GM21528 (cell line): ENCODE measurements around the gene PCP2.

Experiments
- ATAC-seq: cut with Tn5 transposase; IDR thresholded peaks from one replicate; pipeline ENCODE4 v1.9.1; 2021; ENCODE audit warnings: mild to moderate bottlenecking, moderate library complexity; ENCODE audit not compliant: unreplicated experiment, low FRiP score

The PCP2 gene

DNA sequence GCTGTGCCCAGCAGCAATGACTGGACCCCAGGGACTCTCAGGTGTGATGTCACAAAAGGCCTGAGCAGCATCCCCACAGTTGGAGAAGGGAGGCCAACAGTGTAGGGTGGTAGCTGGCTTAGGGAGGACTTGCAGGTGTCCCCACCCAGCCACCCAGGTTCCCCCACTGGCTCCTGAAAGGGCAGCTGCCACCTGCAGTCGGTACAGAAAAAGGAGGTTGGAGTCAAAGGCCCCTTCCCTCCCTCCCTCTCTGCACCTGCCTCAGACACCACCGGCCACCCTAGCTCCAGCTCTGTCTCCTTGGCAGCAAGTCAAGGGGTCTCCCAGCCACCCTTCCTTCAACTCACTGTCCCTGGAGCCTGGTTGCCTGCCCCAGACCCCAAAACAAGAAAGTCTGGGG, at the start of gene PCP2:
Gene PCP2 (minus strand): TSS at position 22 of the 400 bp plus-strand sequence. CDS start 262 bp downstream, outside the sequence.
- ATAC-seq = no peak

DNA sequence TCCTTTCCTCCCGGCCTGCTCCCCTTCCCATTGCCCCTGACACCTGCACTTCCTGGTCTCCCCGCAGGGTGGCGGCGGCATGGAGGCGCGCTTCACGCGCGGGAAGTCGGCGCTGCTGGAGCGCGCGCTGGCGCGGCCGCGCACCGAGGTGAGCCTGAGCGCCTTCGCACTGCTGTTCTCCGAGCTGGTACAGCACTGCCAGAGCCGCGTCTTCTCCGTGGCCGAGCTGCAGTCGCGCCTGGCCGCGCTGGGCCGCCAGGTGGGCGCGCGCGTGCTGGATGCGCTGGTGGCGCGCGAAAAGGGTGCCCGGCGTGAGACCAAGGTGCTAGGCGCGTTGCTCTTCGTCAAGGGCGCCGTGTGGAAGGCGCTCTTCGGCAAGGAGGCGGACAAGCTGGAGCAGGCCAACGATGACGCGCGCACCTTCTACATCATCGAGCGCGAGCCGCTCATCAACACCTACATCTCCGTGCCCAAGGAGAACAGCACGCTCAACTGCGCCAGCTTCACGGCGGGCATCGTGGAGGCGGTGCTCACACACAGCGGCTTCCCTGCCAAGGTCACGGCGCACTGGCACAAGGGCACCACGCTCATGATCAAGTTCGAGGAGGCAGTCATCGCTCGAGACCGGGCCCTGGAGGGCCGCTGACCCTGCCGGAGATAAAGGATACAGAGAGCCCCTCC, 48.8 kb upstream of the PCP2 start:
- no peak for ATAC-seq

DNA sequence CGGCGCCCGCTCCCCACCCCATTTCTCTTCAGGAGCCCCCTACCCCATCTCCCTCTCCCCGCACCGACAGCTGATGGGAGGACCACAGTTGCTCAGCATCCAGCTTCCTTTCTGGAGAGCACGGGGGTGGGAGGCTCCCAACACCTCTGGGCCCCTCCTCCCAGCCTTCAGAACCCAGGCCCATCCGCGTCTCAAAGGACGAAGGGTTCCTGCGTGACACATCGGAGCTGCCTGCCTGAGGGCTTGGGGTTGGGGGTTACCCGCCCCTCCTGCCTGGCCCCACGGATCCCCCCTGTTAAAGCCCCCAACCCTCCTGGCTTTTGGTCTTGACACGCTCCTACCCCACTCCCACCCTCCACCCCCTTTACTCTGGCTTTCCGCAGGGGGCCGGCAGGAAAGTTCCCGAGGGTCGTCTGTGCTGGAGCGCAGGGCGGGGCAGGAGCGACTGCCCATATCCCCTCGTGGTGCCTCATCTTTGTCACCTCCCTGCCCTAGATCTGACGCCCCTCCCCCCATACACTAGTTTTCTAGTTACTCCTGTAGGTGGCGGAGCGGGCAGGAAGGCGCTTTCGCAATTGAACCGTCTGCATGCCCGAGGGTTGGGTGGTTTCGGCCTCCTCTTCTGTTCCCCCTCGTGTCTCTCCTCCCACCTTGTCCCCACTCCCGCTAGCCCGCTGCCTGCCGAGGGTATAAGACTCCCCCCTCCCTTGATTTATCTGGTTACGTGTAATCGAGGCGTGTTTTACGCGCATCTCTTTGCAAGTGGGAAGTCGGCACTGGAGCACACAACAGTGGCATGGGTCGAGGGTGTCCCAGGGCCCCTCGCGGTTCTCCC, 48.0 kb upstream of the PCP2 start:
- no peak for ATAC-seq

DNA sequence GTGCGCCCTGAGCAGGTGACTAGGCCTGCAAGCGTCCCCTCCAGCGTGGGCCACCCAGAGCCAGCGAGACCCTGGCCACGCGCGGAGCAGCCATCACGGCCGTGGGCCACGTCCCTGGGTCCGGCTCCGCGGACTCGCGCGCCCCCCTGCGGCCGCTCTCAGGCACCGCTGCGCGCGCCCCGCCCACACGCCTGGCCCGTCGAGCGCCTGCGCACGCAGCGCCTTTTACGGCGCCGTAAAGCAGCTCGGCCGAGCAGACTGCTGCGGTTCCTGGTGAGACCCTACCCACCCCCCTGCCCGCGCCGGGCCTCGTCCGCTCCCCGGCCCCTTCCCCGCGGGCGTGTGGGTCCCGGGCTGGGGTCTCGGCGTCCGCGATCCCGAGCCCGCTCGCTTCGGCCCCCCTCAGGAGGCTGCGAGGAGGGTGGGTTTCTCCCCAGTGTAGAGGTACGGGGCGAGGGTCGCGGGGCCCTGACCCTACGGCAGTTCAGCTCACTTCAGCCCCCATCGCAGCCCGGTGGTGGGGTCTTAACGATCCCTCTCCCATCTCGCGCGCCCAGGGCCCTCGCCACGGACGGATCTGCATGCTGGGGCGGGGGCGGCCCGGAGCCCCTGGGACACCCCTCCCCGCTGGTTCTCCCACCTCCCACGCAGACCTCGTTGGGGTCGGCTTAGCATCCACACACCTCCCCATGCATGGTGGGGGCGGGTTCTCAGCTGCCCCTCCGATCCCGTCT, 47.3 kb upstream of the PCP2 start, which contains the start of gene TRAPPC5:
Gene TRAPPC5 (plus strand): TSS at position 228 of the 734 bp plus-strand sequence. CDS start 1,421 bp downstream, outside the sequence.
- ATAC-seq = no peak

DNA sequence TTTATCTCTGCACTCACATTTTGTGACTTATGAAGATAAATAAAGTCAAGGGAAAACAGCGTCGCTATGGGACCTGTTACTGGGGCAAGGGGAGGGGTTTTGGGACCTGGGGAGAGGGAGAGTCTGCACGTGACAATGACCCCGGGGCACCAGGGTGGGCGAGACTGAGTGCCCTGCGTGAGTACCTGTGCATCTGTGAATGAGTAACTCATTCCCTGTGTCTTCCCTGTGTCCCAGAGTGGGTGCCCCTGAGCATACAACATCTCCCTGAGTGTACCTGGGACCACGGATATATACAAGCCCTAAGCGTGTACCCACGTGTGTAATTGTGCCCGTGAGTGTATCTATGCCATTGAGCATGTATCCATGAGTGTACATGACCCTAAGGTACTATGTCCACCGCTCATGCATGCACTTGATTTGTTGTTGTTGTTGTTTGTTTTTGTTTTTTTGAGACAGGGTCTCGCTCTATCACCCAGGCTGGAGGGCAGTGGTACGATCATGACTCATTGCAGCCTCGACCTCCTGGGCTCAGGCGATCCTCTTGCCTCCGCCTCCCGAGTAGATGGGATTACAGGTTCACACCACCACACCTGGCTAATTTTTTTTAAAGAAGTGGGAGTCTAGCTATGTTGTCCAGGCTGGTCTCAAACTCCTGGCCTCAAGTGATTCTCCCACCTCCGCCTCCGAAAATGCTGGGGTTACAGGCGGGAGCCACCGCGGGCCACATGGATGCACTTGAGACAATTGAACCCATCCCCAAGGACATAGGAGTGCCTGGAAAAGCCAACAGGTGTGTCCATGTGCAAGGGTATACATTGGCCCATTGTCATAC, 46.5 kb upstream of the PCP2 start:
- no peak for ATAC-seq

DNA sequence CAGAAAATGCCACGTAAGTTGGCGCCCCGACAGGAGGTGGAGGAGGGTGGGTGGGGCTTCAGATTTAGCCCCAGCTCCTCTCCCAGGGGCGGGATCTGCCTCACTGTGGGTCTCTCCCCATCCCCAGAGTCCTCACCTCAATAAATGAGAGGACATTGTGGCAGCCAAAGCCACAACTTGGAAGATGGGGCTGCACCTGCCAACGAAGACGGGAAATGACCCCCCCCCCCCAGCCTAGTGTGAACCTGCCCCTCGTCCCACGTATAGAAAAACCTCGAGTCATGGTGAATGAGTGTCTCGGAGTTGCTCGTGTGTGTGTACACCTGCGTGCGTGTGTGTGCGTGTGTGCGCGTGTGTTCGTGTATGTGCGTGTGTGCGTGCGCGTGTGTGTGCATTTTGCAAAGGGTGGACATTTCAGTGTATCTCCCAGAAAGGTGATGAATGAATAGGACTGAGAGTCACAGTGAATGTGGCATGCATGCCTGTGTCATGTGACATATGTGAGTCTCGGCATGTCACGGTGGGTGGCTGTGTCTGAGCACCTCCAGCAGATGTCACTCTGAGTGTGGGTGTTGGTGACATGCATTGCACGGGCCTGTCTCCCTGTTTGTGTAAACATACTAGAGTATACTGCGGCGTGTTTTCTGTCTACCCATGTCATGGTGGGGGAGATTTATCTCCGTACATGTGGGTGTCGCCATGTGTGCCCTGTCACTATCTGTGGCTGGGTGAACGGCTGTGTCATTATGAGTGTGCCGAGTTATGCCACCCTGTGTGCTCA, 45.6 kb upstream of the PCP2 start:
- no peak for ATAC-seq

DNA sequence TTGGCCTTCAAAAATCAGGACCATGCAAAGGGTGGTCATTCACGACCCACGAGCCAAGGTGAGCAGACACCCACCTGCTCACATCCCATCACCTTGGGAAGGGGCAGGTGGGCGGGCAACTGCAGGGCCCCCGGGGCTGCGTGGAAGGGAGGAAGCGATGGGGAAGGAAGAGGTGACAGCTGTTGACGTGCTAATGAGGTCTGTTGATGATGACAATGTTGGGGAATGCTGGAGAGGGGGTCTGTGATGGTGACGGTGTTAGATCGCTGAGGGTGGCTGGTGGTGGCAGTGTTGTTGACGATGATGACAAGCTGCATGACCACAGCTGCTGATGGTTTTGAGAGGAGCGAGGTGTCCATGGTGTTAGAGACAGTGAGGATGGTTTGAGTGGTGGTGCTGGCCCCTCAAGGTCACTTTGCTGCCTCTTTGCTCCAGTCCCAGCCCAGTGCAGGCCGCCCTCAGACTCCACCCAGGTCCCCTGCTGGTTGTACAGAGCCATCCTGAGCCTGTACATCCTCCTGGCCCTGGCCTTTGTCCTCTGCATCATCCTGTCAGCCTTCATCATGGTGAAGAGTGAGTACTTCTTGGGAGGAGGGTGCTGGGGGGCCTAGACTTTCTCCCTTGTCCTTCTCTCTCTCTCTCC, 44.3 kb upstream of the PCP2 start:
- ATAC-seq = no peak

DNA sequence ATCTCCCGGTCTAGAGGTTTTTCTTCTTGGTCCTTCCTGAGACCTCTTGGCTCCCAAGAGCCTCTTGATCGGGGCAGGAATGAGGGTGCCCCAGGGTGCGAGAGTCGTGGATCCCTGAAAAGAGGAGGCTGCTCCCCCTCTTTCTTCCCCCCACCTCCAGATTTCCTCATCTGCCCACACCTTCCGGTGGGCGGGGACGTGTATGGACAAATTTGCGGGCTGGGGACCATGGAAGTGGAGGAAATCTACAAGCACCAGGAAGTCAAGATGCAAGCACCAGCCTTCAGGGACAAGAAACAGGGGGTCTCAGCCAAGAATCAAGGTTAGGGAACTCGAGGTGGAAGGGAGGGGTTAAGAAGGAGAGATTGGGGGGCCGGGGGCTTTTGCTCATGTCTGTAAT, 43.3 kb upstream of the PCP2 start, which contains the start of gene MCEMP1:
Gene MCEMP1 (plus strand): TSS at position 237 of the 400 bp plus-strand sequence. CDS start 31 bp downstream, at position 268.
- no peak for ATAC-seq

DNA sequence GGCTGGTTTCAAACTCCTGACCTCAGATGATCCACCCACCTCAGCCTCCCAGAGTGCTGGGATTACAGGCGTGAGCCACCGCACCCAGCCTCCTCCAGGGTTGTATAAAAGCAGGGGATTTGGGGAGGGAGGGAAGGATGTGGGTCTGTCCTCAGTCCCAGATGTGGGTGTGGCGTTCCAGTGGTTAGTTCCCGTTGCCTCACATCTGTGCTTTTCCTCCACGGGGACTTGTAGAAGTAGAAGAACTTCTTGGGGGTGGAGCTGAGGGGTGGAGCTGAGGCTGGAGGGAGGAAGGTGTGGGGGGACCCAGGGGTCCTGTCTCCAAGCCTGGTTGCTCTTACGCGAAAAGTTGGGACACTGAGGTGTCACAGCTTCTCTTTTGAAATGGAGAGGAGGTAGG, 42.9 kb upstream of the PCP2 start:
- ATAC-seq = no peak

DNA sequence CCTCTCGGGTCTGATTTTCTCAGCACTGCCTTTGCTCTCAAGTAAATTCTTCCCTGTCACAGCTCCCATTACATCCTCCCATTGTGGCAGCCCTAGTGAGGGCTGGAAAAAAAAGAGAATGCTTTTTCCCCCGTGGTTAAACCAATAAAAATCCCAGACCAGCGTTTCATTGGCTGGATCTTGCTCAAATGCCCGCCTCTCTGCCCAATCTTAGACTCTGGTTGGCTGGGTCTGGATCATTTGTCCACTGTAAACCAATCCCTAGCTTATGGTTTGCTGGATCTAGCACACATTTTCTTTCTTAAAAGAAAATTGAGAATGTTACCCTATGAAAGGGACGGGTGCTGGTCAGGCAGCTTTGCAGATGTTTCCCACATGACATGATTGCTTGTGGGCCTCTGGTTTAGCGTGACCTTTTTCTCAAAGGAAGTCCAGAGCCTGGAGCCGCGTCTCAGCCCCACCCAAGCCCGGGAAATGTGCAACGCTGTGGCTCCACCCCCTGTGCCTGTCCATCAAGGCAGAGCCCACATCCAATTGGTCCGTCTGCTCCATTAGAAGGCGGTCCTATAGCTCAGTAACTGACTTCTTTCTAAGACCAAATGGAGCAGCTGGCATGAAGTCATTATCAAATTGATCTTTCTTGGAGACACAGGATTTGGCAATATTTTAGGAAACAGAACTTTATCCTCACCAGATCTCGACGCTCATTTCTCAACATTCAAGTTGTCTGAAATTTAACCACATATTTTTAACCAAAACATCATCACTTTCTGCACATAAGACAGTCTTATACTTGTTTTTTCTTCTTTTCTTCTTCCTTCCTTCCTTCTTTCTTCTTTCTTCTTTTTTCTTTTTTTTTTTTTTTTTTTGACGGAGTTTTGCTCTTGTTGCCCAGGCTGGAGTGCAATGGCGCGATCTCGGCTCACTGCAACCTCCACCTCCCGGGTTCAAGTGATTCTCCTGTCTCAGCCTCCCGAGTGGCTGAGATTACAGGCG, 40.8 kb upstream of the PCP2 start:
- no peak for ATAC-seq

DNA sequence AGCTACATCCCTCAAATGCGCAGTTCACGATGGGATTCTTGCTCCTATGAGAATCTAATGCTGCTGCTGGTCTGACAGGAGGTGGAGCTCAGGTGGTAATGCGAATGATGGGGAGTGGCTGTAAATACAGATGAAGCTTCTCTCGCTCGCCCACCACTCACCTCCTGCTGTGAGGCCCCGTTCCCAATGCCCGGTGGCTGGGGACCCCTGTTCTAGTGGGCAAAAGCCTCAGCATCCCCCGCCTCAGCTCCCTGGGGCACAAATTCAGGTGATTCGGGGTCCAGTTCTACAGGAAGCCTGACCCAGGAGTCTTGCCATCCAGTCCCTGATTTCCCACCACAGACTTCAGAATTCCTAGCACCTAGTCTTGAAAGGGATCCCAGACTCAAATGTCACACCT, 39.0 kb upstream of the PCP2 start:
- ATAC-seq = no peak

DNA sequence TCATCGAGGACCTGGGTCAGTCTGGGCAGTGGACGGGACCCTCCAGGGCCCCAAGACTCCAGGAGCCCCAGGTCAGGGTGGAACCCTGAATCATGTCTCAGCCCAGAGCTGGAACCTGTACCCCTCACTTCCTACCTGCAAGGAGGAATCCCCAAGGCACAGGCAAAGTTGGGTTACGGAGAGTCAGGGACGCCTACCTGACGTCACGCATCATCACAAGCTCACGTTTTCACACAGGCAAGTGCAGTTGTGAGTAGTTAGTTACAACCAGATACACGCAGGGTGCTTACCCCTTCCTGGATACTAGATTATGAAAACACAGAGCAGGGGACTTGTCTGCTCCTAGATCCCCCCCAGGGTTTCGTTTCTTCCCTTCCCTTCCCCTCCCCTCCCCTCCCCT, 37.3 kb upstream of the PCP2 start:
- ATAC-seq = no peak

DNA sequence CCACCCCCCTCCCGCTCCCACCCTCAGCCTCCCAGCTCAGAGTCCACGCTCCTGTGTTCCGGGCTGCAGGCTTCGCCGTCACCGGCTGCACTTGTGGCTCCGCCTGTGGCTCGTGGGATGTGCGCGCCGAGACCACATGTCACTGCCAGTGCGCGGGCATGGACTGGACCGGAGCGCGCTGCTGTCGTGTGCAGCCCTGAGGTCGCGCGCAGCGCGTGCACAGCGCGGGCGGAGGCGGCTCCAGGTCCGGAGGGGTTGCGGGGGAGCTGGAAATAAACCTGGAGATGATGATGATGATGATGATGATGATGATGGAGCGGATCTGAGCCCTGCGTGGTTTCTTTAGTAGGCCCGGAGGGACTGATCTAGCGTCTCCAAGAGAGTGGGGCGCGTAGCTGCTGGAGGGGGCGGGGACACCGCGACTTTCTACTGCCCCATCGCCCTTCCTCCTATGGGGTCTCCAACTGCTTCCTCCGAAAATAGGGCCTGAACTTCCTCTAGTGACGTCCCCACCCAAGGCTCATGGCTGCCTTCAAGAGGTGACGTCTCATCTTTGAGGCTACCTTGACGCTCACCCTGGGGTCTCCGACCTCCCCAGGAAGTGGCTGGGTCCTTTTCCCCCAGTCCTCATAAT, 36.7 kb upstream of the PCP2 start:
- ATAC-seq = no peak

DNA sequence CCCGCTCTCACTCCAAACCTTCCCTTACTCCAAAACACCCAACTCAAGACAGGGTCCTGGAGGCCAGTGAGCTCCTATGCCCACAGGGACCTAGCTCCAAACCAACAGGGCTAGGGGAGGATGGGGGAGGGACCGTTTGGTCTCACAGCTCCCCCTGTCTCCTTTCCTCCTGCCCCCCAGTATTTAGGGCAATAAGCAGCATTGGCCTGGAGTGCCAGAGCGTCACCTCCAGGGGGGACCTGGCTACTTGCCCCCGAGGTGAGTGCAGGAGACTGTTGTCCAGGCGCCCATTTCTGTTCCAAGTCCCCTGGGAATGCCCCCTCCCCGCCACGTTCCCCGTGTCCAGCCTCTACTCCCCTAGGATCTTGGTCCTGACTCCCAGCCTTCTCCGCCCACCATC, 36.1 kb upstream of the PCP2 start:
- ATAC-seq = no peak

DNA sequence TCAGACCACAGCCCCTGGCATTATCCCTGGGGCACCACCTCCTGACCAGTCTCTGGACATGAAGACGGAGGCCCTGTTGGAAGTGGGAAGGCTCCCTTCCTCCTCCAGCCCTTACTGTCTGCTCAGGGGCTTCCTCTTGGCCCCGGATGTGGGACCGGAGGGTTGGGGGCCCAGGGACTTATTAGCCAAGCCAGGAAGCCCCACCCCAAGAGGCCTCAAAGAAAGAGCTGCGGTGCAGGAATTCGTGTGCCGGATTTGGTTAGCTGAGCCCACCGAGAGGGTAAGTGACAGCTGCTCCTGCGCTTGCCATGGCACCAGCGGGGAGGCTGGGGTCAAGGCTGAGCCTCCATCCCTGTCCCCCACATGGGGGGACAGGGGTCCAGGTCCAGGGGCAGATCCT, 35.3 kb upstream of the PCP2 start, which contains the start of gene RETN:
Gene RETN (plus strand): TSS at position 208 of the 400 bp plus-strand sequence. CDS start 278 bp downstream, outside the sequence.
- no peak for ATAC-seq

DNA sequence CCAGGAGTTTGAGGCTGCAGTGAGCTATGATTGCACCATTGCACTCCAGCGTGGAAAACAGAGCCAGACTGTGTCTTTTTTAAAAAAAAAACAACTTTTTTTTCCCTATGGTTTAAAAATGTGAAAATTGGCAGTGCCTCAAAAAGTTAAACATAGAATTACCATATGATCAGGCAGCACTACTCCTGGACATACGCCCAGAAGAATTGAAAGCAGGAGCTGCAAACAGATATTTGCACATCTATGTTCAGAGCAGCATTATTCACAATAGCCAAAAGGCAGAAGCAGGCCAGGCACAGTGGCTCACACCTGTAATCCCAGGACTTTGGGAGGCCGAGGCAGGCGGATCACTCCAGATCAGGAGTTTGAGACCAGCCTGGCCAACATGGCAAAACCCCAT, 31.6 kb upstream of the PCP2 start:
- ATAC-seq = no peak

DNA sequence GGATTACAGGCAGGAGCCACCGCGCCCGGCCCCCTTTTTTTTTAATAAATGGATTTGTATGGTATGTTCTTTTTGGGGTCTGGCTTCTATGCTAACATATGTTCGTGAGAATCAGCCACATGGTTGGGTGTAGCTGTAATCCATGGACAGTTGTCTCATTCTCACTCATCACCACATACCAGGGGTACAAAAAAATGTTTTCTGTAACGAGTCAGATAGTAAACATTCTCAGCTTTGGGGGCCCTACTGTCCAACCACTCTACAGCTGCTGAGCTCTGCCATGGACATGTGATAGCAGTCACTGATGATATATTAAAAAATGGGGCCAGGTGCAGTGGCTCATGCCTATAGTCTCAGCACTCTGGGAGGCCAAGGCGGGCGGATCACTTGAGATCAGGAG, 30.2 kb upstream of the PCP2 start:
- no peak for ATAC-seq
